Superior temporal gyrus (tissue), 1 donor: ENCODE results near the gene ESR1.
"Not testable (repeated sequence)": the region's sequence is repeated elsewhere in the genome, so short reads cannot be mapped to it uniquely, and the experiment has no call there.

Source experiments
- DNase-seq: peaks from one replicate; pipeline ENCODE4 v3.0.0-alpha.2; 2016; ENCODE audit errors: extremely low spot score

ESR1 gene

DNA sequence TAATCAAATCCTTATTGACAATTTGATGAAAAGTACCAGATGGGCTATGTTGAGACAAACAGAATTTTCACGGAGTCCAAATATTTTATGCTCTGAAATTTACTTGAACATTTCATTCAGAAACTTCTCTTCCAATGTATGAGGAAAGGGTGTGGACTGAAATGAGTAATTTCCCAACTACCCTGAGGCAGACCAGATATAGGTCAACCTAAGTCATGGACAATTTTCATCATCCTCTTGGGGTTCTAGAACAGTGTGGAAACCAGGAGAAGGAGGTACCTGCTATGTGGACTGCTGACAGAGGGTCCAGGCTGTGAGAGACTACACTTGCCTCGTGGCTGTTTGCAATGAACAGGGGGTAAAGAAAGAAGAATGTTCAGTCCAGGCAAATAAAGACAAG lies 323.0 kb downstream of the ESR1 start:
- DNase-seq, result no peak

DNA sequence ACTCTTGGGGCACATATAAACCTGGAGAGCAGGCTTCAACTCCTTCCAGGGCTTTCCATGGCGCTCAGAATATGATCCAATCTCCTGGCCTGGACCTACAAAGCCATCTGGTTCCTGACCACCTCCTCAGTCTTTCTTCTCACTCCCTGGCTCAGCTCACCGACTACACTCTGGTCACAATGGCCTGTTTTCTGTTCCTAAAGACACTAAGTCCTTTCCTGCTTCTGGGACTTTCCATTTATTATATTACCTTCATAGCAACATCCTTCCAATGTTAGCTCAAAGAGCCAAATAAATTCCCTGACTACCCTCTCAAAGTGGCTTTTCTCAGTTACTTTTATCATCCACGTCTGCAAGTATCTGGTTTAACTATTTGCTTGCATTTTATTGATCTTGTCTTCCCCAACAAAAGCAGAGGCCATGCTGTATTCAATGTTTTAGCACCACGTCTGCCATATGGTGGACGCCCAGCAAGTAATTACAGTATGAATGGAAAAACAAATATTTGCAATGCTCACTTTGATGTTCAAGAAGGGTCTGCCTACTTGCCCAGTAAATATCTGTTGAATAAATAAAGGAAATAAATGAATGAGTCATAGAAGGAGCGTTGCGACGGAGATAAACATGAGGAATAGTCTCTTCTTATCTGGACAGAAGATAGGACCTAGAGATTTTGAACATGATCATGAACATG lies 328.4 kb downstream of the ESR1 start:
- no peak for DNase-seq

DNA sequence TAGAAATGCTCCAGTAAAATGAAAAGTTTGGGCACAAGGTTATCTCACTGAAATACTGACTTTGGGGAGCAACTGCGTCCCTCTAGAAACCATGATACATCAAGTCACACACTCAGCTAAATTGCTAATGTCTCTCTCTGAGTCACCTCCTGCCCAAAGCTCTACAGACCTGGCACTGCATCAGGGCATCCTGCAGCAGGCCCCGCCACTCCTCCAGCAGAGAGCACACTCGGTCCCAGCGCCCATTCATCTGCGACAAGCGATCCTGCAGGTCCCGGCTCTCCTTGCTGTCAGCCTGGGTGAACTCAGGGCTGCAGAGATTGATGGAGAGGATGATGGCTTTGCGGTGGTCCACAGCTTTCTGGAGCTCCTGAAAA lies 329.0 kb downstream of the ESR1 start:
- no peak for DNase-seq

DNA sequence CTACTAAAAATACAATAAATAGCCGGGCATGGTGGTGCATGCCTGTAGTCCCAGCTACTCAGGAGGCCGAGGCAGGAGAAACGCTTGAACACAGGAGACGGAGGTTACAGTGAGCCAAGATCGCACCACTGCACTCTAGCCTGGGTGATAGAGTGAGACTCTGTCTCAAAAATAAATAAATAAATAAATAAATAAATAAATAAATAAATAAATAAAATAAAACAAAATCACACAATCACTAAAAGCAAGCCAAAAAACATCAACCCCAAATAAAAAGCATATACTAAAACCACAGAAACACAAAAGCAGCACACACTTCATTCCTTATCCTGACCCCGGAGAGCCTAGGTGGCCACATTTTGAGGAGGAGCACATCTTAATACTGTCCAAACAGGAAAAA lies 330.9 kb downstream of the ESR1 start:
- DNase-seq, result not testable (repeated sequence)

DNA sequence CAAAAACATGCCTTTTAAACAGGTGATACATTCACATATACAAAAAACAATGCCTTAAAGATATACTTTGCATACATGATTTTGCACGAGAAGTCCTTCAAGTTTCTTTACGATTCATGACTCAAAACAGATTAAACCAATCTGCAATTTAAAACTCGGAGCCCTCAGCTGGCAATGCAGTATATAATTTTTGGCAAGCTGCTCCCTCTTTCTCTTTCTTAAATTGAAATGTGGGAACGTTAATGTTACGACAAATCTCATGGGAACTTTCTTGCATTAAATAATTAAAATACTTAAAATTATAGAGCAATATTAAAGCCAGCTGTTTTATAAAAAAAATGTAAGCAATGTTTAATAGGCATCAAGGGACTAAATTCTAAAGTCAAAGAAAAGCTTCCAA lies 334.6 kb downstream of the ESR1 start:
- no peak for DNase-seq

DNA sequence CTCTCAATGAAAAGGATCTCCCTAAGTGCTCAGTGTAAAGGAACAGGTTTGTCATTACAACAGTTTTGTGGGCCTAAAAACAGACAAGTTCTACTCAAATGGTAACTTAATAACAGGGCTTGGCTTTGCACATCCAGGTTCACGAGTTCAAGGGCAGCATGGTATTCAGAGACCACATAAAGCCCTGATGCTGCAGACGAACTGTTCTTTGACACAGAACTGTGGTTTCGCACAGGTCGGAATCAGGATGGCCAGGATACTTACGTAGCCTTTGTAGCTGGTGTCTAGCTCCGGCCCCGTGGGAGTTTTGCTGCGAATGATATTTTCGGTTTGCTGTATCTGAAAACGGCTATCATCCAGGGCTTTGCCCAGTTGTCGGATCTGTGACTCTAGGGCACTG lies 335.9 kb downstream of the ESR1 start:
- no peak for DNase-seq

DNA sequence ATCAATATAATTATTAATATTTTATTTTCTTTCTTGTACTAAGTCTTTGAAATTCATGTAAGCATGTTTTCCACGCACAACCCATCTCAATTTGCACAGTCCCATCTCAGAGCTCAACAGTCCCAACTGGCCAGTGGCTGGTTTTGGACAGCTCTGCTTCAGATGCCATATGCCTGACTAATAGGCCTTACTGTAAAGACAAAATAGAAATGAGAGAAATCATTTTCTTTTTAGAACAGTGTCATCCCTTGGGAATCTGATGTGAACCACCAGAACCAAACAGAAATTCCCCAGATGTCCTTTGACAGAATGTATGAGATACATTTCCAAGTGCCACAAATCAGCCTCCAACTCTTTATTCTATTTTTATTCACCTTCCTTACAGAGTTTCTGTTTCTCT lies 338.9 kb downstream of the ESR1 start:
- no peak for DNase-seq

DNA sequence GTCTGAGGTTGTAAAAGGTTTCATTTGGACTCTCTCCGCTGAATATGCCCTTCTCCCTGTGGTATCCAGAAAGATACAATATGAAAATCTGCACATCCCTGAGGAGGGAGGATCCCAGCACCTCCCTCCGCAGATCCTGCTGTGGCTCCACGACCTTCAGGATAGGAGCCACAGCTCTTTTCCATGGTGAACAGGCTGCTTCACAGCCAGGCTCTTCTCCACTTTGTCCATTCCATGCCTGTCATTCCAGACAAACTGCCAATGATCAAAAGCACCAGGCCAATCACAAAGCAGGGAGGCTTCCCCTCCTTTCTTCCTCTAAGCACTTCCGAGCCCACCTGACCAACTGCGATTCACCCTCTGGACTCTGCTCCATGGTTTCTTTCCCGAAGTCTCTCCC lies 339.8 kb downstream of the ESR1 start:
- DNase-seq, result no peak

DNA sequence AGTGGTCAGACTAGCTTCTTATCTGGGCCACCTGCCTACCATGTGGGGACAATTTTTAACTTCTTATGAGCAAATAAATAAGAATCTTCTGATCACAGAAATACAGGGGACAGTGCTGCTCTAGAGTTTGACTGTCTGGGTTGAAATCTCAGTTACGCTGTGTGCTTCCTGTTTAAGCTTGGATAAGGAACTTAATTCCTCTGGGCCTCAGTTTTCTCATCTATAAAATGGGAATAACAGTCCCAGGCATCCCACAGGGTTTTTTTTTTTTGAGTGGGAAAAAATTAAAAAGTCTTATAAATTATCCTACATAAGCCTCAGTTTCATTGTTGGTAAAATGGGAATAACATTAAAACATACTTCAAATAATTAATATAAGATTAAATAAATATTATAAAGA lies 340.9 kb downstream of the ESR1 start:
- no peak for DNase-seq

DNA sequence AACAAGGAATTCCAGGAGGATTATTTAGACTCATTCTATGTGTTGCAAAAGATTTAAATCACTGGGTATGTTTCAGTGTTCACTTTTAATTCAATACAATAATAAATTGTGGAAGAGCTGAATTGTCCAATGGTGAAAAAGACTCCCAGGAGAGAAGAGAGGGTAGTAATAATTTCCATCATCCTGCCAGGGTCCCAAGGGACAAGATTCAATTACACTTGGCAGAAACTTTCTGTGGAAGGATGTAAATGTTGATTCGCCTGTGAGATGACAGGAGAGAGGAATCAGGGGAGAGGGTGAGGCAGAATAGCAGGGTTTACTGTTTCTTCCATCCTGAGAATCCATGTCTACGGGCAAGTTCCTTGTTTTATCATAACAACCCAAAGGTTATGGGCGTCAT lies 342.7 kb downstream of the ESR1 start:
- no peak for DNase-seq

DNA sequence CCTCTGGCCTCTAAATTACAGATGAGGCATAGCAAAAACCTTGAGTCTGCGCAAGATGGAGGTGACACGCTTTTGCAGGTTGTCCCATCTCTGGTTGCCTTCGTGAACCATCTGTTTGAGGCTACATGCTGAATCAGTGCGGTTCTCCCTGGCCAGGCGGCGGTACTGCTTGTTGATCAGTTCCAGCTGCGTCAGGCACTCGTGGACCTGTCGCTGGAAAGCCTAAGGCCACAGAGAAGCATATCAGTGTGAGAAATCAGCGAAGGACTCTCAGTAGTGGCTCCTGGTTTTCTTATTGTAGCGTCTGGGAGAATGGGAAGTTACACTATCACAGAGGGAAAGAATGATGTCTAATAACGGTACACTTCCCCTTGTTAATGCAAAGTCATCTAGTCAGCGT lies 344.4 kb downstream of the ESR1 start:
- DNase-seq, result no peak

DNA sequence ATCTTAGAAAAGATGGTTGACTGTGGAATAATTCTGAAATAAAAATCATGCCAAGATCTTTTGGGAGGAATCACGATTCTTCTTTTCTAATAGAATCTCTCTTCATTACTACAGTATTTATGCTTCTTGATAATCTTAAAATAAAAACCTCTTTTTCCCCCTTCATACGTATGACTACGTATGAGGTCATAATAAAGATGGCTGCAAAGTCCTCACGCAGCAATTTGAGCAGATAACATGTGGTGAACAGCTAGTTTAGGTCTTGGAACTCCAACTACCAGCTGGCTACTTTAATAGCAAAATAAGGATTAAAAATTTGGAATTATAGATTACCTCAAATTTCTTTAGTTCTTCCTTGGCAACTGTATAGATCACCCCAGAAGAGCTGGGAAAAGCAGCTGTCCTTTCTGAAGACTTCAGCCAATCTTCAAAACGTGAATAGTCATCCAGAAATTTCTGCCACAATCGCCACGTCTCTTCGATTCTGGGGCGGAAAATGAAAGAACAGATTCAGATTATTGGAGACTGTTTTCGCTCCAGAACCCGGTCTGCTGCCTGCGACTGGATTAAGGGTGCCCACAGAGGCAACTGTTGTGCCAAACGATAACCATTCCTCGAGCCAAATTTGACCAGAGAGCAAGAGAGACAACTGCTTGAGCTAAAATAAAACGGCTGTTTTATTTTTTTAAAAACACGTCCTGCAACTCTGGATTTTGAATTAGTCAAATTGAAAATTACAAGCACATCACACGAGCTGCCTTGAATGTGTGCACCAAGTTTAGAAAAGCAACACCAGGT lies 347.3 kb downstream of the ESR1 start:
- DNase-seq, result no peak

DNA sequence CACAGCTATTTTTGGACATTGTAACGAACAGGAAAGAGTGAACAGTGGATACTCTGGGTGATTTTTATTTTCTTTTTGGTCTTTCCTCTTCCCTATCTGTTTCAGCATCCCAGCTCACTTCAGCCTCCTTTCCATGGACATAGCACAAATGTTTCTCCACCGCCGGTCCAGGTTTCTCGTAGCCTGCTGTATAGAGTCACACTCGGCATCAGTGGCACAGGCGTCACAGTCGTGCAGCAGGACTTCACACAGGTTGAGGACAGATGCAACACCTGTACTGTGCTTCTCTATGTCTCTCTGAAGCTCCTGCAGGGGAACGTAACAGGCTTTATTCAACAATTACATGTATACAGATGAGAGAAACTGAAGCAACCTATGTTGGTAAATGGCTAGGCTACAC lies 348.3 kb downstream of the ESR1 start:
- DNase-seq, result no peak

DNA sequence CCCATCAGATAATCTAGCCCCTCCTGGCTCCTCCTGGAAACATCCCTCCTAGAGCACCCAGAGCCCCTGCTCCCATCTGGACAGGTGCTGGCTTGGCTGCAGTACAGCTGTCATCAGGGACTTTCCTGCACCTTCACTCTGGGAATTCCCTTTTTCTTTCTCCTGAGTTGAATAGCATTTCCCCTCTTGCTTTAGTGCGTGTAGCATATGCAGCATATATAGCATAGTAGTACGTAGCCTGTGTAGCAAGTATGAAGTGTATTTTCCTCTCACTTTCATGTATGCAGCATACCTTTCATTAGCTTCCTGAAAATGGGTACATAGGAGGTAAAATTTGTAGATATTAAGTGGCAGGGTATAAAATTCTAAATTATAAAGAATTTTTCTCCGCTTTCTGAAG lies 352.9 kb downstream of the ESR1 start:
- DNase-seq, result no peak

DNA sequence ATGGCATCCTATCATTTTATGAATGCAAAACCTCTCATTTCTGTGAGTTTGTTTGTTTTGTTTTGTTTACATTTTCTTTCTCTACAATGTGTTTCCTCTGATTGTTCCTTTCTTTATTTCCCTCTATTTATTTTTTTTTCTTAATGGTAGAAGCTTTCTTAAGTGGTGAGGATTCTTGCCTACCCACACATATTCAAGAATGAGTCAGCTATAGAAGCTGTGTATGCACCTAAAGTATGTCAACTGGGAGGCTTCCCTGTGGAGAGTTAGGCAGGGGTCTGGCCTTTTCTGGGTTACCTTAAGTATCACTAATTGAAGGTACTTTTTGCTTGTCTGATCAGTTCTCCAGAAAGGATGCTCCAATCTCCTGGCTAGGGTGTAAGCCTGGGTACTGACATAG lies 354.0 kb downstream of the ESR1 start:
- no peak for DNase-seq

DNA sequence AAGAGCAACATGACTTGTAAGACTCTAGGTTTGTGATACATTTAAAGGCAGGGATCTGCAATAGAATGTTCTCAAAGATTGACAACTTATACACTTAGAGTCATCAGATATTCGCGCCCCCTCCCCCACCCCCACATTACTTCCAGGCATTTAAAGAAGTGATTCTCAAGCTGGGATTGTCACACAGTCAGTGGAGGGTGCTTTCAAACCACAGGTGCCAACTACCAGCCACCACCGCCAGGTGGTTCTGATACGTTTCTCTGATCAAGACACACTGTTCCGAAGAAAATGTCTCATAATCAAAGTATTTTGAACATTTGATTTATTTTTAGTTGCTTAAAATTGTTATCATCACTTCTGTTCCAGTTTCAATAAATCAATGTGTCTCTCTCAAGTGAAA lies 357.5 kb downstream of the ESR1 start:
- no peak for DNase-seq

DNA sequence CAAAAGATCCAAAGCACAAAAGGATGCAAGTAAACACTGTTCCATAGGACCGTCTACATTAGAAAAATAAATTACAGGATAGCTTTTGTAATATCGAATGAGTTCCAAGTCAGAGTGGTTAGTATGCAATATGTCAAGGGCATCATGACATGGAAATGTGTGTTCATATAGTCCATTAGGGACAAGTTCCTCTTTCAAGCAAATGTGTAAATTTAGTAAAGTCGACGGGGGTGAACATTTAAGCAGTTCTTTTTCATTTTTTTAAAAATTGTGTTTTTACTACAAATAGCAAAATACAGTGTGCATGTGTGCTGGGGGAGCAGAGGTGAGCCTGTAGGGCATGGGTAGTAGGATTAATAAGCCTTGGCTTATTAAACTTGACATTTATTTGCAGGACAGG lies 359.0 kb downstream of the ESR1 start:
- no peak for DNase-seq

DNA sequence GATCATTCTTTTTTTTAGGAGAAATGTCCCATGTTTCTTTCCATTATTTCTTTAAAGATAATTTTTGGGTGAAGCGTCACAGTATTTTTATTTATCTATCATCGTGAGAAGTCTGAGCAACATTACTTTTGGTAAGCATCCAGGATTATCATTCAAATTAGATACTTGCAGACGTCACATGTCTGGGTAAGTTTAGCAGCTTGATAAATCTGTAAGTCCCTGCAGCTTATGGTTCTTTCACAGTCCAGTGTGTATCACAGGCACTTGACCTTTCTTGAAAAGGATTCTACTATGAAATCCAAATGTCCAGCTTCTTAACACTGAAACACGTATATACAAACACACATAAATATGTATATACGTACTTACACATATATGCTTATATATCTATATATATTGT lies 359.4 kb downstream of the ESR1 start:
- no peak for DNase-seq

DNA sequence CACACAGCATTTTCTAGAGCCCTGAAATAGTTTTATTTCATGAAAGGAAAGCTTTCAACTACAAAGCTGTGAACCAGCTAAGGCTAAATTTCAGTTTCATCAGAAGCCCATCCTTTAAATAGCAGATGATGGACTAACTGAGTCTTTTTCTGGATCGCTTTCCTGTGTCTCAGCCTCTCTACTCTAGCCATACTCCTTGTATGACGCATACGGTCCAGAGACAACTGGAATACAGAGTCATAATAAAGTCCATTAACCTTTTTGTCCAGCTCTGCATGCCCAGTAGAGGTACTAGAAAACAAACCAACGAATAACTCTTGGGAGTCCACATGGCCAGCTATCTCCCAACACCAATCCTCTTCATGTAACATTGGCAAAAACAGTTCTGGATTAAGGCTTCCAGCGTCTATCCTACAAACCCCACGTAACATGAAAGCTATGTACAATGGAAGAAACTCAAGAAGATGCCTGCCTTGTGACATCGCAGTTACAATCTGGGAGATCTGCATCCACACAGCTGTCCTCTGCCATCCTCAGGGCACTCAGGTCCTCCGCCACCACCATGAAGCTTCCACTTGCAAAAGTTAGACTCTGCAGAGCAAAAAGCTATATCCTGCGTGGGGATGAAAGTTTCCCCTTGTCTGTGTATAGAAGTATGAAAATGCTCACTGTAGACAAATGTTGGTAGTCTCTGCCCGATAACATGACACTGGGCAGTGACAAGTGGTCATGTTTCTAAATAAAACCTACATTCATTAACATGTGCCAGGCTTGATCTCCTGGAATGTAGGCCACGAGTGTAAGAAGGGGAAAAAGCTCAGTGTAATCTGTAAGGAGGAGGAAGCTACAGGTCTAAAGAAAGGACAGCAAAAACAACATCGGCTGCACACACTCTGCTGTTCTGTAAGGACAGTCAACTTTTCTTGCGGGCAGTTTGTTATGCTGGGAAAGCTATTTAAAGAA lies 360.4 kb downstream of the ESR1 start:
- no peak for DNase-seq

DNA sequence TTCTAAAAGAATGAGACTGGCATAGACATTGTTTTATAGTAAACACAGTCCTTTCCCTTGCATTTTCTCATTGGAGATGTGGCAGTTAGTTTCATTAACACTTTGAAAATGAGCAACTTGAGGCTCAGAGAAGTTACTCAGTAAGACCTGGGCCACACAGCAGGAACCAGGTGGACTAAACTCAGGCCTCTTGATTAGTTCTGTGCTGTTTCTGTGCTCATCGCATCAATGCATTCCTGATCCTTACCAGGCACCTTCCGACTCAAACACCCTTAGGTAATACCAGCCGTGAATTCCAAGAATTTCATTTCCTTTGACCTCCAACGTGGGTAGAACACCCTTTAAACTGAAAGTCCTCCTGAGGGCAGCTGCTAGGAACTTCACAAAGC lies 362.8 kb downstream of the ESR1 start:
- DNase-seq, result no peak

DNA sequence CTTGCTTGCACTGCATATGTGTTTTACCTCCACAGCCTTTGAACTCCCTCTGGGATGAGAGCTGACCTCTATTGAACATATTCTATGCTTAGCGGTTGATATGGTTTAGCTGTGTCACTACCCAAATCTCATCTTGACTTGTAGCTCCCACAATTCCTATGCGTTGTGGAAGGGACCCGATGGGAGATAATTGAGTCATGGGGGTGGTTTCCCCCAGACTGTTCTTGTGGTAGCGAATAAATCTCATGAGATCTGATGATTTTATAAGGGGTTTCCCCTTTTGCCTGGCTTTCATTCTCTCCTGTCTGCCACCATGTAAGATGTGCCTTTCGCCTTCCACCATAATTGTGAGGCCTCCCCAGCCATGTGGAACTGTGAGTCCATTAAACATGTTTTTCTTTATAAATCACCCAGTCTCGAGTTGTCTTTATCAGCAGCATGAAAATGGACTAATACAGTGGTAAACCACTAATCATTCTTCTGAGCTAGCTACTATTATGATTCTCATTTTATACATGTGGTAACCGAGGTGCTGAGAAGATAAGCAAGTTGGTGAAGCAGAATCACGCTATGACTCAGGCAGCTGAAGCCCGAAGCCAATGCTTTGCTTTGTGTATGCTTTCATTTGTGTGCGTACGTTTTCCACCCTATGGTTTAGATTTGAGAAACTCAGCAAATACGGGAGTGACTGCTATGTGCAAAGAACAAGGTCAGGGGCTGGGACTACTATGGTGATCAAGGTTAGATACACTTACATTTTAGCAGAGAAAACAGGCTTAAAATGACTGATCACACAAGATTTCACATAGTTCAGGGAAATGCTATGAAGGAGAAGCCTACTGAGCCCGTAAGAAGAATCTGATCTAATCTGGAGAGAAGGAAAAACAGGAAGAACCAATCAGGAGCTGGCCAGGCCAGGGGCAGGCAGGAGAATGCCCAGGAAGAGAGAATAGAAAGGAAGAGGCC lies 363.5 kb downstream of the ESR1 start:
- DNase-seq, result no peak
